ENCODE results near the gene TOR1AIP1. TPM values are rescaled to one million over a fixed set of nuclear protein-coding genes. Genes with fewer than 3 reads are reported as not detected.

The TOR1AIP1 gene, protein sequence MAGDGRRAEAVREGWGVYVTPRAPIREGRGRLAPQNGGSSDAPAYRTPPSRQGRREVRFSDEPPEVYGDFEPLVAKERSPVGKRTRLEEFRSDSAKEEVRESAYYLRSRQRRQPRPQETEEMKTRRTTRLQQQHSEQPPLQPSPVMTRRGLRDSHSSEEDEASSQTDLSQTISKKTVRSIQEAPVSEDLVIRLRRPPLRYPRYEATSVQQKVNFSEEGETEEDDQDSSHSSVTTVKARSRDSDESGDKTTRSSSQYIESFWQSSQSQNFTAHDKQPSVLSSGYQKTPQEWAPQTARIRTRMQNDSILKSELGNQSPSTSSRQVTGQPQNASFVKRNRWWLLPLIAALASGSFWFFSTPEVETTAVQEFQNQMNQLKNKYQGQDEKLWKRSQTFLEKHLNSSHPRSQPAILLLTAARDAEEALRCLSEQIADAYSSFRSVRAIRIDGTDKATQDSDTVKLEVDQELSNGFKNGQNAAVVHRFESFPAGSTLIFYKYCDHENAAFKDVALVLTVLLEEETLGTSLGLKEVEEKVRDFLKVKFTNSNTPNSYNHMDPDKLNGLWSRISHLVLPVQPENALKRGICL
- total RNA-seq (2022; extraction: Qiagen RNA extraction; ENCODE audit: low read depth): 32.0 to 37.9 TPM (median 34.9 TPM) in 5 replicates

DNA sequence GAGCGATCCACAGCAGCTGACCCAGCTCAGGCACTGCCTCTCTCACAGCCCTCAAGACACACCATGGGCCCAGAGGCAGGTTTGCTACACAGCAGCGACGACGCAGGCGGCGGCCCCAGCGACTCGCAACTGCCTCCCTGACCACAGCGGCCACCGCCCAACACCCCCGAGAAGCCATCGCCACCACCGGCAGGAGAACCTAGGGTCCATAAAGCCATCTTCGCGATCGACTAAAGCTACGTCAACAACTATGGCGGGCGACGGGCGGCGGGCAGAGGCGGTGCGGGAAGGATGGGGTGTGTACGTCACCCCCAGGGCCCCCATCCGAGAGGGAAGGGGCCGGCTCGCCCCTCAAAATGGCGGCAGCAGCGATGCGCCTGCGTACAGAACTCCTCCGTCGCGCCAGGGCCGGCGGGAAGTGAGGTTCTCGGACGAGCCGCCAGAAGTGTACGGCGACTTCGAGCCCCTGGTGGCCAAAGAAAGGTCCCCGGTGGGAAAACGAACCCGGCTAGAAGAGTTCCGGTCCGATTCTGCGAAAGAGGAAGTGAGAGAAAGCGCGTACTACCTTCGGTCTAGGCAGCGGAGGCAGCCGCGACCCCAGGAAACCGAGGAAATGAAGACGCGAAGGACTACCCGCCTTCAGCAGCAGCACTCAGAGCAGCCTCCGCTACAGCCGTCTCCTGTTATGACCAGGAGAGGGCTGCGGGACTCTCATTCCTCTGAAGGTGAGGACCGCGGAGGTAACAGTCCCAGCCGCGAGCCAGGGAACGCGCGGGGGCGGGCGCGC, at the start of gene TOR1AIP1:
Gene TOR1AIP1, plus strand, starts transcription at position 33 of the 787 bp plus-strand sequence. Its CDS starts 218 bp downstream, at position 251.

DNA sequence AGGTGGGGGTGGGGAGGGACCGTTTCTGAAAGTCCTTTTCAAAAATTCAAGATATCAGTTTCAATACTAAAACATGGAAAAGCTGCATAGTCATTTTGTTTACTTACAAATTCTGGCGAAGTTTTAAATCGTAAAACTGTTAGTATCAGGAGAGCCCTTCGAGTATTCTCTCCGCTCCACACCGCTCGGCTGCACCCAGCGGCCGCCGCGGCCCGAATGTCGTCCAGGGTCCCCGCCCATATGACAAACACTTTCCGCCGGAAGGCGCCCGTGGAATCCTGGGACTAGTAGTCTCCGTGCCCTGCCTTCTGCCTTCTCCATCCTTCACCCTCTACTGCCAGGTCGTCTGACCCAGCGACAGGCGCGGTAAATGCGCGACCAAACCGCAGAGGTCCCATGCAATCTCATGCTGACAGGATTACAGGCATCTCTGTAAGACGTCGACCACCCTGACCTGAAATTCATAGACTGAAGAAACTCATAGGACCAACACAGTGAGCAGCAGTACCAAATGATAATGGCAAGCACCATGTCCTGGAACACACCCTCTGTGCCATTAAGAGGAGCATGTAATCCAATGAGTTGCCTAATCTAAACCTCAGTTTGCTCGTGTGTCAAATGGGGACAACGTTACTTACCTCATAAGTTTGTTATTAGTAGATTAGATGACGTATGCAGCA, 4.4 kb upstream of the TOR1AIP1 start, which contains the start of gene TOR1AIP2:
Gene TOR1AIP2, minus strand, starts transcription at position 218 of the 680 bp plus-strand sequence. CDS start 25,138 bp downstream, outside the sequence.

DNA sequence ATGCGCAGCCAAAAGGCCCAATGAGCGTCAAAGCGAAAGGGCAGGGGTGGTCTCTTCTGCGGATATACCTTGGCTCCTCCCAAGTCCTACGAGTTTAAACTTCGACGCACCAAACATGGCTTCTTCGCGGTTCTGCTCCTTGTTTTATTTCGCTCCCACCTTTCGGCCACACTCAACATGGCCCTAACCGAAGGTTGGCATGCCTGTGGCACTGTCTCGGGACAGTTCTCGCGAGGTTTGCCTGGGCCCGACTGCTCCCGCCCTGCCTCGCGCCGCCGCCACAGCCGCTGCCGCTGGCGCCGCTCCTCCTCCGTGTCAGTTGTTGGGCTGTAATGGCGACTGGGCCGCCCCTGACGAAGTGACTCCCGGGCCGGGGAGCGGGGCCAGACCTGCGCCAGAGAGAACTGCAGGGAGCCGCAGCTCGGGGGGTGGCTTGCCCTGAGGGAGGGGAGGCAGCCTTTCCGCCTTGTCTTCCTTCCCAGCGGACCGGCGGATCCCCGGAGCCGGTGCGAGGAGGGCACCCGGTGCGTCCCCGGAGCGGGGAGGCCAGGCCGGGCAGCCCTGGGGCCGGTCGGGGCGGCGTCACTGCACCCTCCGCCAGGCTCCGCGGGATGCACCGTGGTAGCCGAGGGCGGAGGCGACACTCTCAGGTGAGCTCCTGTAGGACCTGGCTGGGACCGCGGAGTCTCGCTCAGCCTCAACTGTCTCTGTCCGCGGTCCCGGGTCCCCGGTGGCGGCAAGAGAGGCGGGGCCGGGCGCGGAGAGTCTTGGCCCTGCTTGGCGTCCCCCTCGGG, 72.6 kb downstream of the TOR1AIP1 start, which contains the start of gene CEP350:
Gene CEP350, plus strand, starts transcription at position 318 of the 794 bp plus-strand sequence. CDS start 31,372 bp downstream, outside the sequence.

Other genes with a start within 250 kb of the TOR1AIP1 start
- 0.02 TPM in 1 of 5 replicates, not detected in the others for gene FAM163A, start 139.0 kb upstream of the TOR1AIP1 start, total RNA-seq (2022; extraction: Qiagen RNA extraction; ENCODE audit: low read depth)
- 16.8 to 23.5 TPM (median 20.4 TPM) in 5 replicates for gene TOR1AIP2, start 4.5 kb upstream of the TOR1AIP1 start, total RNA-seq (2022; extraction: Qiagen RNA extraction; ENCODE audit: low read depth)
- 10.7 to 17.3 TPM (median 13.7 TPM) in 5 replicates for gene CEP350, start 72.5 kb downstream of the TOR1AIP1 start, total RNA-seq (2022; extraction: Qiagen RNA extraction; ENCODE audit: low read depth)

Data from A549 treated with DMSO at 1 μM for 4 hours (cell line).